Loucy (cell line): ENCODE measurements around the gene CKS1B.

Experiments
- CTCF ChIP-seq: fragments of 200-600 bp; sonication (generic); conservative IDR thresholded peaks from 2 replicates; pipeline ENCODE4 v1.5.1; 2014; ENCODE audit warnings: mild to moderate bottlenecking, antibody characterized with exemption, low read length
- EZH2phosphoT487 ChIP-seq: fragments of 200-600 bp; IDR thresholded peaks from 2 replicates; pipeline ENCODE4 v1.6.1; 2018; ENCODE audit warnings: antibody characterized with exemption, mild to moderate bottlenecking, moderate library complexity, borderline replicate concordance

DNA sequence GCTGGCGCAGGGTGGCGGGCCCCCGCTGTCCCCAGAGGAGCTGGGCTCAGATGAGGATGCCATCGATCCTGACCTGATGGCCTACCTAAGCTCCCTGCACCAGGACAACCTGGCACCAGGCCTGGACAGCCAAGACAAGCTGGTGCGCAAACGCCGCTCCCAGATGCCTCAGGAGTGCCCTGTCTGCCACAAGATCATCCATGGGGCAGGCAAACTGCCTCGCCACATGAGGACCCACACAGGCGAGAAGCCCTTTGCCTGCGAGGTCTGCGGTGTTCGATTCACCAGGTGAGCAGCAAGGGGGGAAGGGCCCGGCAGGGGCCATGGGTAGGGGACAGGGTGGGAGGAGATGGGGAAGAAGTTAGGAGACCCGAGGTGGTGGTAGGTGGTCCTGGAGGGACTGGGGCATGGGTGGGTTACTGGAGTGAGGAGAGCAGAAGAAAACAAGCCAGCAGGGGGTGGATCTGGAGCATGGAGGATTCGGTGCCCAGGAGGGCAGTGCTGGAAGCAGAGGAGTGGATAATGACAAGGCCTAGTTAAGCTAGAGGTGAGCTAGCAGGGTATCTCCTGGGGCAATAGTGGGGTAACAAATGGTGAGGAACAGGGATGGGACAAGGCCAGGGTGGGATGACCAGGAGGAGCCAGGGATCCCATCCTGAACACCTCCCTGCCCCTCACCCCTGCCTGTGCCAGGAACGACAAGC lies 41.2 kb downstream of the CKS1B start:
- no peak for TF ChIP-seq CTCF
- TF ChIP-seq EZH2phosphoT487, result no peak
